ENCODE data around the gene GOLGA6D. TPM values are rescaled to one million over a fixed set of nuclear protein-coding genes. Genes with fewer than 3 reads are reported as not detected.
"Not testable (repeated sequence)": the region's sequence is repeated elsewhere in the genome, so short reads cannot be mapped to it uniquely, and the experiment has no call there.

The GOLGA6D gene
- polyA plus RNA-seq, 1 experiment, result not detected

- ChIA-PET CTCF (no interaction called here), POLR2A (no interaction called here)
- no peaks in the 10 kb centered on the region; the same call in 1 of the 2 replicates for H3K27me3 ChIP-seq (ENCODE audit: control insufficient read depth, insufficient read depth, low read length)
Observed at GRCh38 chr15:75325922-75326321, 43.3 kb downstream of the GOLGA6D start.

GRCh38 chr15:75327005-75327404 lies 44.4 kb downstream of the GOLGA6D start:
- DNase-seq (ENCODE audit: low read depth), result no peak
- POLR2A ChIA-PET, result no interaction called here
- Histone ChIP-seq H3K27me3 (ENCODE audit: control insufficient read depth, insufficient read depth, low read length) (no peaks in the 10 kb centered on the region), H3K4me3 (ENCODE audit: low read depth, low read length) (no peak overlapping the region), H3K36me3 (ENCODE audit: control insufficient read depth, insufficient read depth, low read length) (no peaks in the 10 kb centered on the region)
- TF ChIP-seq CTCF (IDR thresholded peaks at IDR 0.05; ENCODE audit: insufficient read depth, low read depth, low read length), result no peak
- CTCF ChIA-PET, result no interaction called here

More at GRCh38 chr15:75325922-75326321, 43.3 kb downstream of the GOLGA6D start:
- no peak overlapping the region for H3K4me3 ChIP-seq (ENCODE audit: low read depth, low read length)
- DNase-seq (ENCODE audit: low read depth), result no peak
- no peak for TF ChIP-seq CTCF (IDR thresholded peaks at IDR 0.05; ENCODE audit: insufficient read depth, low read depth, low read length)
- no peaks in the 10 kb centered on the region for H3K36me3 ChIP-seq (ENCODE audit: control insufficient read depth, insufficient read depth, low read length)

GRCh38 chr15:75327491-75327890 lies 44.9 kb downstream of the GOLGA6D start:
- DNase-seq (ENCODE audit: low read depth), result no peak
- H3K36me3 ChIP-seq (ENCODE audit: control insufficient read depth, insufficient read depth, low read length), result no peaks in the 10 kb centered on the region
- ChIA-PET CTCF (no interaction called here), POLR2A (no interaction called here)
- H3K4me3 ChIP-seq (ENCODE audit: low read depth, low read length), result no peak overlapping the region
- H3K27me3 ChIP-seq (ENCODE audit: control insufficient read depth, insufficient read depth, low read length), result no peaks in the 10 kb centered on the region
- TF ChIP-seq CTCF (IDR thresholded peaks at IDR 0.05; ENCODE audit: insufficient read depth, low read depth, low read length), result no peak

GRCh38 chr15:75328493-75329314 lies 46.1 kb downstream of the GOLGA6D start:
- no peak for DNase-seq (ENCODE audit: low read depth)
- CTCF ChIA-PET, result interaction anchor here (0.7 to 1.0 kb wide), 2 partner anchors 15 to 357 kb away, joined by 3 read pairs; no protein-coding TSS in a partner anchor
- no peak for TF ChIP-seq CTCF (IDR thresholded peaks at IDR 0.05; ENCODE audit: insufficient read depth, low read depth, low read length)
- H3K4me3 ChIP-seq (ENCODE audit: low read depth, low read length), result no peak overlapping the region
- H3K27me3 ChIP-seq (ENCODE audit: control insufficient read depth, insufficient read depth, low read length), result no peaks in the 10 kb centered on the region
- POLR2A ChIA-PET, result no interaction called here
- no peaks in the 10 kb centered on the region for H3K36me3 ChIP-seq (ENCODE audit: control insufficient read depth, insufficient read depth, low read length)

- no peak for TF ChIP-seq CTCF (IDR thresholded peaks at IDR 0.05; ENCODE audit: insufficient read depth, low read depth, low read length)
- Histone ChIP-seq H3K4me3 (ENCODE audit: low read depth, low read length) (no peak overlapping the region), H3K36me3 (ENCODE audit: control insufficient read depth, insufficient read depth, low read length) (no peaks in the 10 kb centered on the region), H3K27me3 (ENCODE audit: control insufficient read depth, insufficient read depth, low read length) (no peaks in the 10 kb centered on the region)
- no peak for DNase-seq (ENCODE audit: low read depth)
- CTCF ChIA-PET, result no interaction called here
- POLR2A ChIA-PET, result no interaction called here
Observed at GRCh38 chr15:75329571-75329970, 46.9 kb downstream of the GOLGA6D start.

GRCh38 chr15:75332093-75332492 lies 49.5 kb downstream of the GOLGA6D start:
- DNase-seq (ENCODE audit: low read depth); CTCF ChIA-PET; POLR2A ChIA-PET; H3K27me3 ChIP-seq (ENCODE audit: control insufficient read depth, insufficient read depth, low read length); H3K4me3 ChIP-seq (ENCODE audit: low read depth, low read length); H3K36me3 ChIP-seq (ENCODE audit: control insufficient read depth, insufficient read depth, low read length): not testable (repeated sequence)

GRCh38 chr15:75333654-75334419 lies 51.2 kb downstream of the GOLGA6D start:
- H3K36me3 ChIP-seq (ENCODE audit: control insufficient read depth, insufficient read depth, low read length); H3K27me3 ChIP-seq (ENCODE audit: control insufficient read depth, insufficient read depth, low read length); POLR2A ChIA-PET; DNase-seq (ENCODE audit: low read depth); H3K4me3 ChIP-seq (ENCODE audit: low read depth, low read length): not testable (repeated sequence)
- CTCF ChIA-PET, result interaction anchor here (1.3 kb wide), 1 partner anchor 13 kb away, joined by 3 read pairs; no protein-coding TSS in a partner anchor

Data from BJ (cell line).